ENCODE measurements around the gene KCNIP4.

The KCNIP4 gene

DNA sequence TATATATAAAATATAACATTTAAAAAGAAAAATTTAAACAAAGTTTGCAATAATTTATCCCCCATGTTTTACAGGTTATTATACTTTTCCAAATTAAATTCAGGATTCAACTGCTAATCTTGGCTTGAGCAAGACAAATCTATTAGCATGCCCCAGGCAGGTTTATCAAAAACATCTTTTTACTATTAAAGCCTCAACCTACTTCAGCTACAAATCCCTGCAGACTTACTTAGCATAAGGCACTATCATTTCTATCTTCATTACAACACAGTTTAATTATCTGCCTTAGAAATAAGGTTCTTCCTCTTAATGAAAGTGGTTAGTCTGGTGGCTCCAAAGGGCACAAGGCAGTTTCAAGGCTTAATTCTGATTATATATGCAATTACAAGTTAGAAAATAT, 770.7 kb downstream of the KCNIP4 start:
- no peak overlapping the region for H3K4me3 ChIP-seq (ENCODE audit: low read depth, low read length)
- TF ChIP-seq, protein P1, sequence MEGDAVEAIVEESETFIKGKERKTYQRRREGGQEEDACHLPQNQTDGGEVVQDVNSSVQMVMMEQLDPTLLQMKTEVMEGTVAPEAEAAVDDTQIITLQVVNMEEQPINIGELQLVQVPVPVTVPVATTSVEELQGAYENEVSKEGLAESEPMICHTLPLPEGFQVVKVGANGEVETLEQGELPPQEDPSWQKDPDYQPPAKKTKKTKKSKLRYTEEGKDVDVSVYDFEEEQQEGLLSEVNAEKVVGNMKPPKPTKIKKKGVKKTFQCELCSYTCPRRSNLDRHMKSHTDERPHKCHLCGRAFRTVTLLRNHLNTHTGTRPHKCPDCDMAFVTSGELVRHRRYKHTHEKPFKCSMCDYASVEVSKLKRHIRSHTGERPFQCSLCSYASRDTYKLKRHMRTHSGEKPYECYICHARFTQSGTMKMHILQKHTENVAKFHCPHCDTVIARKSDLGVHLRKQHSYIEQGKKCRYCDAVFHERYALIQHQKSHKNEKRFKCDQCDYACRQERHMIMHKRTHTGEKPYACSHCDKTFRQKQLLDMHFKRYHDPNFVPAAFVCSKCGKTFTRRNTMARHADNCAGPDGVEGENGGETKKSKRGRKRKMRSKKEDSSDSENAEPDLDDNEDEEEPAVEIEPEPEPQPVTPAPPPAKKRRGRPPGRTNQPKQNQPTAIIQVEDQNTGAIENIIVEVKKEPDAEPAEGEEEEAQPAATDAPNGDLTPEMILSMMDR (IDR thresholded peaks at IDR 0.05; ENCODE audit: low read depth, low read length), result no peak

DNA sequence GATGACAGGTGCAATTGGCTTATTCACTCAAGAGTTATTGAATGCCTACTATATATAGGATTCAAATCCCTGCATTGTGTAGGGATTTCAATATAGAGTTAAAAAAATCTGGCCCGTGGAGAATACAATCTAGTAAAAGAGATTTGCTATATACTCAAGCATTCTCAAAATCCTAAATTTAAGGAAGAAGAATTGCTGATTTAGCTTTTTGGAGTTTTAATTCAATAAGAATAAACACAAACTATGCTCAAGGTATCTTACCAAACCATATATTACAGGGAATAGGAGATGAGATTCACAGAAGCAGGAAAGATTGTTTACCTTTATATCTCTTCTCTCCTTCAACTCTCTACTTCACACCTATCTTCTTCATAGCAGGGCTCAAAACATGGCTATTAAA, 771.5 kb downstream of the KCNIP4 start:
- no peak overlapping the region for H3K4me3 ChIP-seq (ENCODE audit: low read depth, low read length)
- TF ChIP-seq, protein P1 (IDR thresholded peaks at IDR 0.05; ENCODE audit: low read depth, low read length), result no peak

DNA sequence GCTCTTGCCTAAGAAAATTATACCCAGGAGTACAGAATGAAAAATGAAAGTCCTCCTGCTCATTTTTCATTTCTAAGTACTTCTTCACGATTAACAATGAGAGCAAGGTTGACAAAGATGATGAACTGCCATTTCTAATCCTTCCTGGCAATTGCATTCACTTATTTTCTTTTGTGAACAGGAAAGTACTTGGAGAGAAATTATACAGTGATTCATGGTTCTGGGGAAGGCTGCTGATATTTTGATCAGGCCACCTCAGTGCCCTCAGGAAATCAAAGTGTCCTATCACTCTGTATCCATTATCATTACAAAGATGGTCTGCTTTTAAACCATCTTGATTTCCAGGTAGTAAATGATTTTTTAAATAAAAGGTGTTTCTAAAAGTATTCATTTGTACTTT, 780.9 kb downstream of the KCNIP4 start:
- TF ChIP-seq, protein P1 (IDR thresholded peaks at IDR 0.05; ENCODE audit: low read depth, low read length), result no peak
- no peak overlapping the region for H3K4me3 ChIP-seq (ENCODE audit: low read depth, low read length)

DNA sequence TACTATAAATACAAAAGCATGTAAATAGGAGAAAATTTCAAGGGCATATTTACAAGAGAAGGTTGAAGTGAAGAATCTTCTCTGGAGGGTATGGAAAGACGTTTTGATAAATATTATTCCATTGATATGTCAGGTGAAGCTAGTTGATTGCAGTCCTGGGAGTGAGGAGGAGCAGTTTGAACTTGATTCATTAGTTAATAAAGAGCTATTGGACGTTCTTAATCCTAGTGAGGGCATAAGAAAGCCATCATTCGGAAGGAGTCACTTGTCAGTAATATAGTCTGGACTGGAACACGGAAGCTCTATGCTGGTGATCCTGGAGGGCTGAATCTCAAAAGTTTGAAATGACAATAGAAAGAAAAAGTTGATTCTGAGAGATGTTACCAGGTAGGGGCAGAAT, 793.2 kb downstream of the KCNIP4 start:
- H3K4me3 ChIP-seq (ENCODE audit: low read depth, low read length), result no peak overlapping the region
- TF ChIP-seq, protein P1 (IDR thresholded peaks at IDR 0.05; ENCODE audit: low read depth, low read length), result no peak

DNA sequence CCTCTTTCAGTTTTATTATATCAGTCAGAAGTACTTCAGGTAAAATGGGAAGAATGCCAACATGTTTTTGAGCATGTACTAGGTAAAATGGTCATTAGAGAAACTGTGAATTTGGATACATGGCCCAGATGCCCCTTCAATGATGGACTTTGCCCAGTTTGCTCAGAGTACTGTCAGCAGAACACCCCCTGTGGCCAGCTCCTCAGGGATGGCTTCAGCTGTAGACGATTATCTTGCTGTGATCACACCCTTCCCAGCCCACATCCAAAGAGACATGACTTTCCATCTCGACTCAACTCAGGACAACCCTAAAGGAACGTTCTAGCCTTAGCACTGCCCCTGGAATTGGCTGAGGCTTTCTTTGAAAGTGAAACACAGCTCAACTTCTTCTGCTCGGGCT, 809.2 kb downstream of the KCNIP4 start:
- TF ChIP-seq, protein P1 (IDR thresholded peaks at IDR 0.05; ENCODE audit: low read depth, low read length), result no peak
- no peak overlapping the region for H3K4me3 ChIP-seq (ENCODE audit: low read depth, low read length)

DNA sequence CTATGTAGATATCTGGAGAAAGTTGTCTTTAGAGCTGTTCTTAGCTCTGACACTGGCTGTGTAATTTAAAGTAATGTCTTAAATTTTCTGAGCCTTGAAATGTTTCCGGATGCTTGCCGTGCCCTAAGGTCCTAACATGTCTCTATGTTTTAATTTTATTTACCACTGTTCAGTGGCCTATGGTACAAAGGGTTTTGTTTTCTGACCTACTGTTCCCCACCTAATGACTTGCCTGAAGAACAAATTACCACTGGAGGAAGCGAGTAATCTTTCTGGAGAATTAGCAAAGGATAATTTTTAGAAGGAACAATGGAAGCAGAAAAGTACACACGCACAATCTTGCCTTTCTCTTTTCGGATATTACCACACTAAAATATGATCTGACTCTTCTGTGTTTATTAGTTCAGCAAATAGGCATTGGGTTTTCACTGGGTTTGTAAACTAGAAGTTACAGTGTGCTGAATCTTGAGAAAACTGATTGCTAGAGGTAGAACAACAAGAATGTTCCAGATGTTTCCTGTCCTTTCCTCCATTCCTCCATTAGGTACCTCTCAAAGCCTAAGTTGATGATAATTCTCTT, 812.4 kb downstream of the KCNIP4 start:
- no peak overlapping the region for H3K4me3 ChIP-seq (ENCODE audit: low read depth, low read length)
- TF ChIP-seq, protein P1 (IDR thresholded peaks at IDR 0.05; ENCODE audit: low read depth, low read length), result no peak

DNA sequence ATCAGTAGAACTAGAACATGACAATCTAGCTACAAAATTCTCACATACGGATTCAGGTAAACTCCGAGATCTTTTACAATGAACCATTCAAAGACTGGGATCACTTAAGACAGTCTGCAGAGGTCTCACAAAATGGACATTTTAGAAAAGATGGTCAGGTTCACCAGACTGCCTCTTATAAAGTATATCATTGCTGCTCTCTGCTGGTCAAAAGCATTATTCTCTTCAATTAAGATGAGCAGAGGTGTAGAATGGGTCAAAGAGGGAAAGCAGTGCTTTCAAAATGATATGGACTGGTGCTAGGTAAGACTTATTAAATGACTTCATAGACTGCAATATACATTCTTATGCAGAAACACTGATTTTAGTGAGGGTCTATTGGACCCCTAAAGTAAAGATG, 813.6 kb downstream of the KCNIP4 start:
- TF ChIP-seq, protein P1 (IDR thresholded peaks at IDR 0.05; ENCODE audit: low read depth, low read length), result no peak
- no peak overlapping the region for H3K4me3 ChIP-seq (ENCODE audit: low read depth, low read length)

Measured in WI38 (cell line).